ENCODE results near the gene WSCD1. TPM values are rescaled to one million over a fixed set of nuclear protein-coding genes. Genes with fewer than 3 reads are reported as not detected.

Gene WSCD1
- total RNA-seq, 1 experiment from 2014 or later, result 57.0 TPM

DNA sequence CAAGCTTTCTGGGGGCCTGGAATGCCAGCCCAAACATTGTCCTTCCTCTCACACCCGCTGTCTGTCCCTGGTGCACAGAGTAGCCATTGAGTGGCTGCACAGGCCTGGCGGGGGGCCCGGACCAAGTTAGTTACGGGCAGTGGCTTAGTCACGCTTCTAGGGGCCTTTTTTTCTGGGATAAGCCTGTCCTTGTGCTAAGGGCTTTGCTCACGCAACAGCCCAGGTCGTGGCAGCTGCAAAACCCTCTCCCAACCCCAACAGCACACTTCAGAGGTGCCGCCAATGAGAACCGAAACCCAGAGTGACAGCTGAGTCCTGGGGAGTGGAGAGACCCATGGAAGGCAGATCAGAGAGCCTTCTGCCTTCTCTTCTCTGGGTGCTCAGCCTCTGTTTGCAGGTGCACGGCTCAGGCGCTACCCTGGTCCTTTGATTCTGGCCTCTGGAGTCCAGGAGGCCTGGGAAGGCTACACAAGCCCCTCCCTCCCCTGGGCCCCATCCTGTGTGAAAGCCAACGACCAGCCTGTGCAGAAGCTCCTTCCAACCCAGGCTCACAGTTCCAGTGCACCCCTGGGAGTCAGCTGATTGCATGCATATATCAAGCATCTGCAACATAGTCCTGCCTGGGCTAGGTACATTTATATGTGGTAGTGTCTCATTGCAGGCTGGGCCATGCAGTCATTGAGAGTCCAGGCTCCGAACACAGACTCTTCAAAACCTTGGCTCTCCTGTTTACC, 9.1 kb downstream of the WSCD1 start:
- Histone ChIP-seq H4K20me1 (ENCODE audit: low read length) (no peaks in the 10 kb centered on the region), H3K9me3 (ENCODE audit: low read length) (no peaks in the 10 kb centered on the region), H2AFZ (ENCODE audit: low read length) (no peak overlapping the region), H3K9ac (ENCODE audit: low read length) (no peak overlapping the region), H3K4me2 (ENCODE audit: low read length) (no peak overlapping the region), H3K9me2 (replicated peaks; ENCODE audit: low read length) (no peaks in the 10 kb centered on the region), H3K4me1 (ENCODE audit: insufficient read depth, low read length) (no peaks in the 10 kb centered on the region), H3K27ac (ENCODE audit: low read length) (no peak overlapping the region), H3K27me3 (ENCODE audit: low read length) (no peaks in the 10 kb centered on the region), H3K36me3 (ENCODE audit: low read depth, low read length) (peaks cover 7% of the 10 kb centered on the region; the same call in 1 of the 2 replicates), H3K4me3 (ENCODE audit: low read length) (no peak overlapping the region), H3F3A (ENCODE audit: low read length, unreplicated experiment) (no peaks in the 10 kb centered on the region), H3K79me2 (ENCODE audit: low read length) (peaks cover 26% of the 10 kb centered on the region)
- intact Hi-C loops (cut with micrococcal nuclease), result no loop called here
- ChIA-PET POLR2A (ENCODE audit: unreplicated experiment) (no interaction called here), CTCF (no interaction called here)
- no peak for TF ChIP-seq EZH2 (IDR thresholded peaks at IDR 0.05; ENCODE audit: low read length, unreplicated experiment)
- TF ChIP-seq EZH2phosphoT487 (IDR thresholded peaks at IDR 0.05; ENCODE audit: borderline replicate concordance, low read length), result no peak
- TF ChIP-seq, protein P1, sequence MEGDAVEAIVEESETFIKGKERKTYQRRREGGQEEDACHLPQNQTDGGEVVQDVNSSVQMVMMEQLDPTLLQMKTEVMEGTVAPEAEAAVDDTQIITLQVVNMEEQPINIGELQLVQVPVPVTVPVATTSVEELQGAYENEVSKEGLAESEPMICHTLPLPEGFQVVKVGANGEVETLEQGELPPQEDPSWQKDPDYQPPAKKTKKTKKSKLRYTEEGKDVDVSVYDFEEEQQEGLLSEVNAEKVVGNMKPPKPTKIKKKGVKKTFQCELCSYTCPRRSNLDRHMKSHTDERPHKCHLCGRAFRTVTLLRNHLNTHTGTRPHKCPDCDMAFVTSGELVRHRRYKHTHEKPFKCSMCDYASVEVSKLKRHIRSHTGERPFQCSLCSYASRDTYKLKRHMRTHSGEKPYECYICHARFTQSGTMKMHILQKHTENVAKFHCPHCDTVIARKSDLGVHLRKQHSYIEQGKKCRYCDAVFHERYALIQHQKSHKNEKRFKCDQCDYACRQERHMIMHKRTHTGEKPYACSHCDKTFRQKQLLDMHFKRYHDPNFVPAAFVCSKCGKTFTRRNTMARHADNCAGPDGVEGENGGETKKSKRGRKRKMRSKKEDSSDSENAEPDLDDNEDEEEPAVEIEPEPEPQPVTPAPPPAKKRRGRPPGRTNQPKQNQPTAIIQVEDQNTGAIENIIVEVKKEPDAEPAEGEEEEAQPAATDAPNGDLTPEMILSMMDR (conservative IDR thresholded peaks at IDR 0.05; ENCODE audit: low read depth, low read length), result no peak
- no peak for ATAC-seq
- no TSS peak for BruUV-seq (replicated peaks)
- DNase-seq, result no peak

- ChIA-PET CTCF (no interaction called here), POLR2A (ENCODE audit: unreplicated experiment) (no interaction called here)
- no TSS peak for BruUV-seq (replicated peaks)
- no peak overlapping the region for H3K9ac ChIP-seq (ENCODE audit: low read length)
- no peaks in the 10 kb centered on the region for H3F3A ChIP-seq (ENCODE audit: low read length, unreplicated experiment)
- TF ChIP-seq, protein P1 (conservative IDR thresholded peaks at IDR 0.05; ENCODE audit: low read depth, low read length), result no peak
- TF ChIP-seq EZH2 (IDR thresholded peaks at IDR 0.05; ENCODE audit: low read length, unreplicated experiment) (no peak), EZH2phosphoT487 (IDR thresholded peaks at IDR 0.05; ENCODE audit: borderline replicate concordance, low read length) (no peak)
- no peaks in the 10 kb centered on the region for H3K27me3 ChIP-seq (ENCODE audit: low read length)
- H3K4me2 ChIP-seq (ENCODE audit: low read length), result no peak overlapping the region
- no peaks in the 10 kb centered on the region for H4K20me1 ChIP-seq (ENCODE audit: low read length)
- intact Hi-C loops (cut with micrococcal nuclease), result no loop called here
- DNase-seq, result no peak
- no peak overlapping the region for H3K27ac ChIP-seq (ENCODE audit: low read length)
- no peak overlapping the region for H2AFZ ChIP-seq (ENCODE audit: low read length)
- H3K9me3 ChIP-seq (ENCODE audit: low read length), result no peaks in the 10 kb centered on the region
- no peaks in the 10 kb centered on the region for H3K9me2 ChIP-seq (replicated peaks; ENCODE audit: low read length)
- no peak overlapping the region for H3K4me3 ChIP-seq (ENCODE audit: low read length)
- H3K36me3 ChIP-seq (ENCODE audit: low read depth, low read length), result peaks cover 7% of the 10 kb centered on the region; the same call in 1 of the 2 replicates
- peaks cover 20% of the 10 kb centered on the region; the same call in 1 of the 2 replicates for H3K79me2 ChIP-seq (ENCODE audit: low read length)
- H3K4me1 ChIP-seq (ENCODE audit: insufficient read depth, low read length), result no peaks in the 10 kb centered on the region
- no peak for ATAC-seq
Measured at GRCh38 chr17:6079960-6080359, 9.8 kb downstream of the WSCD1 start.
